Measurements from ENCODE around the gene FIGNL2.

GRCh38 chr12:51890511-51891171 is 42.1 kb upstream of the FIGNL2 start:
- TF ChIP-seq CTCF (IDR thresholded peaks at IDR 0.05) (no peak), POLR2A (IDR thresholded peaks at IDR 0.05) (no peak)

All from body of pancreas (tissue), 4 donors.